HEK293 (cell line): ENCODE results near the gene TFAP2B.

Source experiments
- CTCF ChIA-PET: fragments of 350-600 bp; formaldehyde crosslinking; extraction: SDS; loops from one replicate; lab custom pipeline; 2021; ENCODE audit warnings: antibody characterized with exemption; lab: Yijun Ruan, JAX
- POLR2A ChIA-PET: fragments of 300-600 bp; formaldehyde crosslinking; extraction: SDS; loops from one replicate; lab custom pipeline; 2020; ENCODE audit warnings: antibody characterized with exemption, inconsistent platforms; lab: Yijun Ruan, JAX
- H3K27ac ChIP-seq: fragments of 200-500 bp; sonication (Bioruptor generic); 2 replicates; pipeline ENCODE4 v1.5.1; 2014; ENCODE audit warnings: low read depth, low read length, control low read depth, inconsistent platforms; ENCODE audit errors: extremely low read depth
- H3K36me3 ChIP-seq, 2 experiments: fragments of 200-500 bp in 1 of 2; sonication (Bioruptor generic) in 1 of 2; 1 replicate in 1 of 2; 2 replicates in 1 of 2; pipeline ENCODE4 v1.5.1; 2014 to 2017; ENCODE audit warnings: inconsistent platforms in 2 of 2, low read length in 2 of 2; ENCODE audit not compliant: control insufficient read depth in 2 of 2, insufficient read depth in 1 of 2
- H3K4me1 ChIP-seq: fragments of 200-500 bp; sonication (Bioruptor generic); 2 replicates; pipeline ENCODE4 v1.5.1; 2014; ENCODE audit warnings: mild to moderate bottlenecking, low read length, inconsistent platforms; ENCODE audit not compliant: control insufficient read depth, insufficient read depth
- H3K4me3 ChIP-seq: 2 replicates; pipeline ENCODE4 v1.5.1; 2011; ENCODE audit warnings: low read depth, mild to moderate bottlenecking, control low read depth, low read length, moderate library complexity
- H3K9me3 ChIP-seq: fragments of 200-500 bp; sonication (Bioruptor generic); 2 replicates; pipeline ENCODE4 v1.5.1; 2014; ENCODE audit warnings: low read depth, low read length, inconsistent platforms; ENCODE audit not compliant: control insufficient read depth, insufficient read depth
- PRDM2 ChIP-seq: fragments of 450-650 bp; formaldehyde crosslinking; IDR thresholded peaks from 2 replicates; pipeline ENCODE4 v1.5.1; 2016; ENCODE audit warnings: missing biosample characterization, missing genetic modification characterization, borderline replicate concordance
- SCRT2 ChIP-seq: fragments of 450-650 bp; formaldehyde crosslinking; IDR thresholded peaks from 2 replicates; pipeline ENCODE4 v1.5.1; 2016; ENCODE audit warnings: missing biosample characterization, missing genetic modification characterization
- WT1 ChIP-seq: fragments of 450-650 bp; formaldehyde crosslinking; IDR thresholded peaks from 2 replicates; pipeline ENCODE4 v1.5.1; 2016; ENCODE audit warnings: missing biosample characterization, missing genetic modification characterization
- YY2 ChIP-seq: fragments of 450-650 bp; formaldehyde crosslinking; IDR thresholded peaks from 2 replicates; pipeline ENCODE4 v1.5.1; 2016; ENCODE audit warnings: missing biosample characterization, missing genetic modification characterization
- ZBTB1 ChIP-seq: fragments of 450-650 bp; formaldehyde crosslinking; IDR thresholded peaks from 2 replicates; pipeline ENCODE4 v1.5.1; 2016; ENCODE audit warnings: missing biosample characterization, missing genetic modification characterization
- ZBTB8A ChIP-seq: fragments of 450-650 bp; formaldehyde crosslinking; IDR thresholded peaks from 2 replicates; pipeline ENCODE4 v1.5.1; 2016; ENCODE audit warnings: missing biosample characterization, missing genetic modification characterization
- ZNF112 ChIP-seq: fragments of 450-650 bp; formaldehyde crosslinking; IDR thresholded peaks from 2 replicates; pipeline ENCODE4 v1.5.0; 2017; ENCODE audit warnings: missing biosample characterization, missing genetic modification characterization
- ZNF335 ChIP-seq: fragments of 450-650 bp; formaldehyde crosslinking; conservative IDR thresholded peaks from 2 replicates; pipeline ENCODE4 v1.5.1; 2016; ENCODE audit warnings: missing biosample characterization, missing genetic modification characterization
- ZNF404 ChIP-seq: fragments of 450-650 bp; formaldehyde crosslinking; IDR thresholded peaks from 2 replicates; pipeline ENCODE4 v1.5.1; 2017; ENCODE audit warnings: missing biosample characterization, missing genetic modification characterization
- ZNF521 ChIP-seq: fragments of 450-650 bp; formaldehyde crosslinking; IDR thresholded peaks from 2 replicates; pipeline ENCODE4 v1.5.1; 2017; ENCODE audit warnings: missing biosample characterization, mild to moderate bottlenecking, missing genetic modification characterization
- ZNF747 ChIP-seq: fragments of 450-650 bp; formaldehyde crosslinking; IDR thresholded peaks from 2 replicates; pipeline ENCODE4 v1.5.1; 2016; ENCODE audit warnings: missing biosample characterization, missing genetic modification characterization
- ZNF76 ChIP-seq: fragments of 450-650 bp; formaldehyde crosslinking; IDR thresholded peaks from 2 replicates; pipeline ENCODE4; 2016; ENCODE audit warnings: low read depth, missing biosample characterization, missing genetic modification characterization, borderline replicate concordance
- ZNF843 ChIP-seq: fragments of 450-650 bp; formaldehyde crosslinking; IDR thresholded peaks from 2 replicates; pipeline ENCODE4 v1.5.1; 2016; ENCODE audit warnings: missing biosample characterization, missing genetic modification characterization
- TF ChIP-seq, protein P1 (sequence below): fragments of 450-650 bp; formaldehyde crosslinking; IDR thresholded peaks from 2 replicates; pipeline ENCODE4 v1.5.1; 2016; ENCODE audit warnings: missing biosample characterization, missing genetic modification characterization
- TF ChIP-seq, protein P2 (sequence below): fragments of 450-650 bp; formaldehyde crosslinking; IDR thresholded peaks from 2 replicates; pipeline ENCODE4 v1.5.1; 2016; ENCODE audit warnings: missing biosample characterization, missing genetic modification characterization
- TF ChIP-seq, protein P3 (sequence below): fragments of 450-650 bp; formaldehyde crosslinking; IDR thresholded peaks from 2 replicates; pipeline ENCODE4 v1.5.1; 2016; ENCODE audit warnings: missing biosample characterization, missing genetic modification characterization
- TF ChIP-seq, protein P4 (sequence below): fragments of 450-650 bp; formaldehyde crosslinking; IDR thresholded peaks from 2 replicates; pipeline ENCODE4 v1.5.1; 2016; ENCODE audit warnings: missing biosample characterization, missing genetic modification characterization
- TF ChIP-seq, protein P5 (sequence below): fragments of 450-650 bp; formaldehyde crosslinking; IDR thresholded peaks from 2 replicates; pipeline ENCODE4 v1.5.1; 2016; ENCODE audit warnings: missing biosample characterization, missing genetic modification characterization, borderline replicate concordance

The TFAP2B gene

DNA sequence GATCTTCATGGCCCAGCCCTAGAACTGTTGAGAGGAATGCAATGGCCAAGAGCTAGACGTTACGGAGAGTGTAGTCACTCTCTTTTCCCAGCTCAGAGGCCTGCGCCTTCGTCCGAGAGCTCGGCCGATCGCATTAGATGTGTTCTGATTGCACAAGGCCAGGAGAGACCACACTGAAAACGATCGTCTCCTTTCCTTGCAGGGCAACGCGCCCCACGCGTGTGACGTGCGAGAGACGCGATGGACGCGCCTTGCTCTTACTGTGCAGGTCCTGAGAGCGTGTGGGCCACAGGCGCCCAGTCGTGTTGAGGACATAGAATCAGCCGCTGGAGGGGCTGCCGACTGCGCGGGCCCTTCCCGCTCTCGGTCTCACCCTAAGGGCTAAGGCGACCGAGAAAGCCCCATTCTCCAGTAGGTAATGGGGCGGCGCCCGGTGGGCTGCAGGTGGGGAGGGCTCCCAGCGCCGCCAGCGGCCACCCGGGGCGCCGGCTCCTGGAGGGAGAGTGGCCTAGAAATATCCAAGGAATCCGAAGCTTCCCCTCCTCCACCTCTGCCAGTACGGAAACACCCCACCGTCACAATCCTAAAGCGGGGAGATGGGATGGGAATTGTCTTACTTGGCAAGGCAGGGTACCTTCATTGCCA, 26.9 kb downstream of the TFAP2B start:
- POLR2A ChIA-PET, result no interaction called here
- Histone ChIP-seq H3K9me3 (no peaks in the 10 kb centered on the region), H3K4me3 (no peak overlapping the region), H3K36me3 (no peaks in the 10 kb centered on the region), H3K4me1 (no peaks in the 10 kb centered on the region), H3K27ac (no peak overlapping the region)
- CTCF ChIA-PET, result interaction anchor here (1.4 kb wide), 1 partner anchor 30 kb away, joined by 3 read pairs; no protein-coding TSS in a partner anchor
- TF ChIP-seq YY2 (tag by site-specific recombination) (no peak), PRDM2 (tag by site-specific recombination) (no peak), SCRT2 (tag by site-specific recombination) (no peak), WT1 (no peak), ZBTB8A (tag by site-specific recombination) (no peak), ZNF747 (tag by site-specific recombination) (no peak)
- TF ChIP-seq, protein P1, sequence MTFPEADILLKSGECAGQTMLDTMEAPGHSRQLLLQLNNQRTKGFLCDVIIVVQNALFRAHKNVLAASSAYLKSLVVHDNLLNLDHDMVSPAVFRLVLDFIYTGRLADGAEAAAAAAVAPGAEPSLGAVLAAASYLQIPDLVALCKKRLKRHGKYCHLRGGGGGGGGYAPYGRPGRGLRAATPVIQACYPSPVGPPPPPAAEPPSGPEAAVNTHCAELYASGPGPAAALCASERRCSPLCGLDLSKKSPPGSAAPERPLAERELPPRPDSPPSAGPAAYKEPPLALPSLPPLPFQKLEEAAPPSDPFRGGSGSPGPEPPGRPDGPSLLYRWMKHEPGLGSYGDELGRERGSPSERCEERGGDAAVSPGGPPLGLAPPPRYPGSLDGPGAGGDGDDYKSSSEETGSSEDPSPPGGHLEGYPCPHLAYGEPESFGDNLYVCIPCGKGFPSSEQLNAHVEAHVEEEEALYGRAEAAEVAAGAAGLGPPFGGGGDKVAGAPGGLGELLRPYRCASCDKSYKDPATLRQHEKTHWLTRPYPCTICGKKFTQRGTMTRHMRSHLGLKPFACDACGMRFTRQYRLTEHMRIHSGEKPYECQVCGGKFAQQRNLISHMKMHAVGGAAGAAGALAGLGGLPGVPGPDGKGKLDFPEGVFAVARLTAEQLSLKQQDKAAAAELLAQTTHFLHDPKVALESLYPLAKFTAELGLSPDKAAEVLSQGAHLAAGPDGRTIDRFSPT (tag by site-specific recombination), result no peak
- TF ChIP-seq, protein P2, sequence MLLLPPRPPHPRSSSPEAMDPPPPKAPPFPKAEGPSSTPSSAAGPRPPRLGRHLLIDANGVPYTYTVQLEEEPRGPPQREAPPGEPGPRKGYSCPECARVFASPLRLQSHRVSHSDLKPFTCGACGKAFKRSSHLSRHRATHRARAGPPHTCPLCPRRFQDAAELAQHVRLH (tag by site-specific recombination), result no peak
- TF ChIP-seq, protein P3, sequence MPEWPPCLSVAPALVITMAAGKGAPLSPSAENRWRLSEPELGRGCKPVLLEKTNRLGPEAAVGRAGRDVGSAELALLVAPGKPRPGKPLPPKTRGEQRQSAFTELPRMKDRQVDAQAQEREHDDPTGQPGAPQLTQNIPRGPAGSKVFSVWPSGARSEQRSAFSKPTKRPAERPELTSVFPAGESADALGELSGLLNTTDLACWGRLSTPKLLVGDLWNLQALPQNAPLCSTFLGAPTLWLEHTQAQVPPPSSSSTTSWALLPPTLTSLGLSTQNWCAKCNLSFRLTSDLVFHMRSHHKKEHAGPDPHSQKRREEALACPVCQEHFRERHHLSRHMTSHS (tag by site-specific recombination), result no peak

GRCh38 chr6:50846144-50846851, 27.6 kb downstream of the TFAP2B start:
- no peaks in the 10 kb centered on the region for H3K36me3 ChIP-seq
- ChIA-PET POLR2A (no interaction called here), CTCF (no interaction called here)
- no peak overlapping the region for H3K4me3 ChIP-seq
- H3K9me3 ChIP-seq, result no peaks in the 10 kb centered on the region
- H3K4me1 ChIP-seq, result no peaks in the 10 kb centered on the region
- no peak overlapping the region for H3K27ac ChIP-seq
- TF ChIP-seq ZNF112 (tag by site-specific recombination) (no peak), ZBTB1 (tag by site-specific recombination) (no peak), ZNF76 (no peak), ZNF404 (no peak), ZNF843 (tag by site-specific recombination) (no peak), ZNF335 (tag by site-specific recombination) (no peak), ZNF521 (no peak)
- TF ChIP-seq, protein P4, sequence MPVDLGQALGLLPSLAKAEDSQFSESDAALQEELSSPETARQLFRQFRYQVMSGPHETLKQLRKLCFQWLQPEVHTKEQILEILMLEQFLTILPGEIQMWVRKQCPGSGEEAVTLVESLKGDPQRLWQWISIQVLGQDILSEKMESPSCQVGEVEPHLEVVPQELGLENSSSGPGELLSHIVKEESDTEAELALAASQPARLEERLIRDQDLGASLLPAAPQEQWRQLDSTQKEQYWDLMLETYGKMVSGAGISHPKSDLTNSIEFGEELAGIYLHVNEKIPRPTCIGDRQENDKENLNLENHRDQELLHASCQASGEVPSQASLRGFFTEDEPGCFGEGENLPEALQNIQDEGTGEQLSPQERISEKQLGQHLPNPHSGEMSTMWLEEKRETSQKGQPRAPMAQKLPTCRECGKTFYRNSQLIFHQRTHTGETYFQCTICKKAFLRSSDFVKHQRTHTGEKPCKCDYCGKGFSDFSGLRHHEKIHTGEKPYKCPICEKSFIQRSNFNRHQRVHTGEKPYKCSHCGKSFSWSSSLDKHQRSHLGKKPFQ, result no peak
- TF ChIP-seq, protein P5, sequence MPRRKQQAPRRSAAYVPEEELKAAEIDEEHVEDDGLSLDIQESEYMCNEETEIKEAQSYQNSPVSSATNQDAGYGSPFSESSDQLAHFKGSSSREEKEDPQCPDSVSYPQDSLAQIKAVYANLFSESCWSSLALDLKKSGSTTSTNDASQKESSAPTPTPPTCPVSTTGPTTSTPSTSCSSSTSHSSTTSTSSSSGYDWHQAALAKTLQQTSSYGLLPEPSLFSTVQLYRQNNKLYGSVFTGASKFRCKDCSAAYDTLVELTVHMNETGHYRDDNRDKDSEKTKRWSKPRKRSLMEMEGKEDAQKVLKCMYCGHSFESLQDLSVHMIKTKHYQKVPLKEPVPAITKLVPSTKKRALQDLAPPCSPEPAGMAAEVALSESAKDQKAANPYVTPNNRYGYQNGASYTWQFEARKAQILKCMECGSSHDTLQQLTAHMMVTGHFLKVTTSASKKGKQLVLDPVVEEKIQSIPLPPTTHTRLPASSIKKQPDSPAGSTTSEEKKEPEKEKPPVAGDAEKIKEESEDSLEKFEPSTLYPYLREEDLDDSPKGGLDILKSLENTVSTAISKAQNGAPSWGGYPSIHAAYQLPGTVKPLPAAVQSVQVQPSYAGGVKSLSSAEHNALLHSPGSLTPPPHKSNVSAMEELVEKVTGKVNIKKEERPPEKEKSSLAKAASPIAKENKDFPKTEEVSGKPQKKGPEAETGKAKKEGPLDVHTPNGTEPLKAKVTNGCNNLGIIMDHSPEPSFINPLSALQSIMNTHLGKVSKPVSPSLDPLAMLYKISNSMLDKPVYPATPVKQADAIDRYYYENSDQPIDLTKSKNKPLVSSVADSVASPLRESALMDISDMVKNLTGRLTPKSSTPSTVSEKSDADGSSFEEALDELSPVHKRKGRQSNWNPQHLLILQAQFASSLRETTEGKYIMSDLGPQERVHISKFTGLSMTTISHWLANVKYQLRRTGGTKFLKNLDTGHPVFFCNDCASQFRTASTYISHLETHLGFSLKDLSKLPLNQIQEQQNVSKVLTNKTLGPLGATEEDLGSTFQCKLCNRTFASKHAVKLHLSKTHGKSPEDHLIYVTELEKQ (tag by site-specific recombination), result no peak
